CD4-positive, alpha-beta T cell treated with Interleukin-21 for 1 hour (primary cell): ENCODE results near the gene AUH.
"Not testable (repeated sequence)": the region's sequence is repeated elsewhere in the genome, so short reads cannot be mapped to it uniquely, and the experiment has no call there.

ENCODE experiments used
- DNase-seq: peaks from one replicate; pipeline ENCODE4 v3.0.0-alpha.2; 2020

The AUH gene

GRCh38 chr9:91378695-91379127, 17.0 kb upstream of the AUH start:
- no peak for DNase-seq

GRCh38 chr9:91378054-91378453, 16.3 kb upstream of the AUH start:
- not testable (repeated sequence) for DNase-seq

- no peak for DNase-seq
Measured at GRCh38 chr9:91376239-91376638, 14.5 kb upstream of the AUH start.

- no peak for DNase-seq
Measured at GRCh38 chr9:91374939-91375338, 13.2 kb upstream of the AUH start.

GRCh38 chr9:91371894-91372293, 10.2 kb upstream of the AUH start:
- no peak for DNase-seq

- not testable (repeated sequence) for DNase-seq
Measured at GRCh38 chr9:91370006-91370405, 8.3 kb upstream of the AUH start.

- DNase-seq = no peak
Measured at GRCh38 chr9:91364702-91365101, 3.0 kb upstream of the AUH start.

- DNase-seq = no peak
Measured at GRCh38 chr9:91364005-91364404, 2.3 kb upstream of the AUH start.

GRCh38 chr9:91362051-91362611, 413 bp upstream of the AUH start:
- DNase-seq = no peak

- no peak for DNase-seq
Measured at GRCh38 chr9:91360551-91361290, 997 bp downstream of the AUH start.

- no peak for DNase-seq
Measured at GRCh38 chr9:91359734-91360470, 1.8 kb downstream of the AUH start.

- DNase-seq = no peak
Measured at GRCh38 chr9:91359083-91359482, 2.6 kb downstream of the AUH start.

GRCh38 chr9:91354881-91355280, 6.8 kb downstream of the AUH start:
- no peak for DNase-seq

GRCh38 chr9:91349115-91349555, 12.6 kb downstream of the AUH start:
- DNase-seq = no peak

GRCh38 chr9:91348191-91348807, 13.4 kb downstream of the AUH start:
- DNase-seq = no peak

- no peak for DNase-seq
Measured at GRCh38 chr9:91347377-91347776, 14.3 kb downstream of the AUH start.

GRCh38 chr9:91346644-91347043, 15.1 kb downstream of the AUH start:
- DNase-seq = no peak

GRCh38 chr9:91345978-91346377, 15.7 kb downstream of the AUH start:
- no peak for DNase-seq

- DNase-seq = no peak
Measured at GRCh38 chr9:91342575-91342974, 19.1 kb downstream of the AUH start.

GRCh38 chr9:91341749-91342148, 20.0 kb downstream of the AUH start:
- DNase-seq = no peak

- DNase-seq = no peak
Measured at GRCh38 chr9:91341258-91341746, 20.4 kb downstream of the AUH start.

- DNase-seq = no peak
Measured at GRCh38 chr9:91340395-91340967, 21.2 kb downstream of the AUH start.

GRCh38 chr9:91338681-91339080, 23.0 kb downstream of the AUH start:
- DNase-seq = no peak
